Smooth muscle cell (in vitro differentiated cells): Measurements from ENCODE around the gene SLIT3. TPM values are rescaled to one million over a fixed set of nuclear protein-coding genes. Genes with fewer than 3 reads are reported as not detected.

Source experiments
- DNase-seq: peaks from one replicate; lab custom pipeline; 2025; ENCODE audit not compliant: unreplicated experiment; lab: John Stamatoyannopoulos, UW
- H2AFZ ChIP-seq: fragments of 200-600 bp; sonication (generic); 2 replicates; pipeline ENCODE4 v1.6.0; 2016; ENCODE audit warnings: antibody characterized with exemption, low read depth, mild to moderate bottlenecking
- H3F3A ChIP-seq: fragments of 200-600 bp; sonication (generic); 2 replicates; pipeline ENCODE4 v1.6.0; 2017; ENCODE audit warnings: antibody characterized with exemption, low read depth
- H3K27ac ChIP-seq: fragments of 200-600 bp; sonication (generic); 2 replicates; pipeline ENCODE4 v1.5.1; 2016; ENCODE audit warnings: low read depth, mild to moderate bottlenecking
- H3K27me3 ChIP-seq: fragments of 200-600 bp; sonication (generic); 2 replicates; pipeline ENCODE4 v1.6.1; 2016; ENCODE audit warnings: low read depth, mild to moderate bottlenecking
- H3K36me3 ChIP-seq: fragments of 200-600 bp; sonication (generic); 2 replicates; pipeline ENCODE4 v1.5.1; 2016; ENCODE audit warnings: low read depth
- H3K4me1 ChIP-seq: fragments of 200-600 bp; sonication (generic); 2 replicates; pipeline ENCODE4 v1.5.1; 2016; ENCODE audit warnings: low read depth
- H3K4me2 ChIP-seq: fragments of 200-600 bp; sonication (generic); 2 replicates; pipeline ENCODE4 v1.6.0; 2016; ENCODE audit warnings: mild to moderate bottlenecking
- H3K4me3 ChIP-seq: fragments of 200-600 bp; sonication (generic); 2 replicates; pipeline ENCODE4 v1.5.1; 2016; ENCODE audit warnings: mild to moderate bottlenecking
- H3K79me2 ChIP-seq: fragments of 200-600 bp; sonication (generic); 2 replicates; pipeline ENCODE4 v1.6.0; 2016; ENCODE audit warnings: low read depth, mild to moderate bottlenecking
- H3K9ac ChIP-seq: fragments of 200-600 bp; sonication (generic); 2 replicates; pipeline ENCODE4 v1.6.0; 2016; ENCODE audit warnings: low read depth
- H3K9me3 ChIP-seq: fragments of 200-600 bp; sonication (generic); replicated peaks from 2 replicates; pipeline ENCODE4 v1.5.1; 2016; ENCODE audit warnings: low read depth
- H4K20me1 ChIP-seq: fragments of 200-600 bp; sonication (generic); 2 replicates; pipeline ENCODE4 v1.6.0; 2016; ENCODE audit warnings: low read depth
- WGBS: methylation state at CpG from one replicate; pipeline ENCODE4 v1.1.7; 2016; ENCODE audit warnings: low lambda C conversion rate; 5-methylcytosine and 5-hydroxymethylcytosine counted together
- polyA plus RNA-seq: library from polyadenylated mRNA; unstranded; fragments of >200 nt; fragmentation: Nextera tagmentation; extraction: Ambion mirVana; gene quantifications from 2 replicates; pipeline ENCODE4 v1.2.1, GENCODE V29; 2016
- total RNA-seq: library from RNA; depleted of rRNA; stranded (reverse); fragments of >200 nt; gene quantifications from 2 replicates; pipeline ENCODE4 v1.2.3, GENCODE V29; 2014
- TF ChIP-seq, protein P1 (sequence below): fragments of 200-600 bp; sonication (generic); IDR thresholded peaks from 2 replicates; pipeline ENCODE4 v1.5.1; 2017; ENCODE audit warnings: borderline replicate concordance, mild to moderate bottlenecking, antibody characterized with exemption; ENCODE audit not compliant: insufficient read depth, poor library complexity, severe bottlenecking

SLIT3 gene
- total and polyA plus RNA-seq, 2 experiments from 2014 or later: 25.4 to 29.5 TPM

DNA sequence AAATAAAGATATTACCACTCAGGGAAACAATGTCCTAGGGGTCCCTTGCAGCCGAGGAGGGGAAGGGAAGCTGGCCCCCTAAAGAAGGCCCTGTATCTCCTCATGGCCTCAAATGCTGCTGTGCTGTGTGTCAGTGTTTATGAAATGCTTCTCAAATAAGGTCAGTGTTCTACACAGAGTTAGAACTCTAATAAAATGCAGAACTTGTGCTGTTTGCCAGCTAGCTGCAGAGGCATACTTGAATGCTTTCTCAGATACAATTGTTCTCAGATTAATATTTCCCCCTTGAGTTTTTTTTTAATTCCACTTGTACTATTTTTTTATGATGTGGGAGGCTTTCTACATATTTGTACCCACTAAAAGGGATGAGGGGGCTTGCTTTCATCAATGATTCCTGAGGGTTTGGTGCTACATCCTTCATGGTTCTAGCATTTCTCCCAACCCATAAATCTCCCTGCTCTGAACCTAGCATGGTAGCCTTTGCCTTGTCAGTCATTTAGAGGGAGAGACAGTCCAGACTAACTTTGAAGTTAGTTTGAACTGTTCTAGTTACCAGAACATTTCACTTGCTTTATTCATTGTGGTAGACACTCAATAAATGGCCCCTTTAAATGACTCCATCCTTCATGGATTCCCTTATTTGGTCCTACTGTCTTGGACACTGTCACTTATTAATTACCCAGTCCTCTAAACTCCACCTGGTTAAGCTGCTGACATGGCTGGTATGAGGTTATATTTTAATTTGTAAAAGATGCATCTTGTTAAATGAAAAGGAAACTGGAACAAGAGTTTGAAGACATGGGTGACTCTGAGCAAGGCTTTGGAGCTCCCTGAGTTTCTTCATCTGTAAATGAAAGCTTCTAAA, 12.6 kb downstream of the SLIT3 start:
- H3K9ac ChIP-seq: no peak overlapping the region
- TF ChIP-seq, protein P1, sequence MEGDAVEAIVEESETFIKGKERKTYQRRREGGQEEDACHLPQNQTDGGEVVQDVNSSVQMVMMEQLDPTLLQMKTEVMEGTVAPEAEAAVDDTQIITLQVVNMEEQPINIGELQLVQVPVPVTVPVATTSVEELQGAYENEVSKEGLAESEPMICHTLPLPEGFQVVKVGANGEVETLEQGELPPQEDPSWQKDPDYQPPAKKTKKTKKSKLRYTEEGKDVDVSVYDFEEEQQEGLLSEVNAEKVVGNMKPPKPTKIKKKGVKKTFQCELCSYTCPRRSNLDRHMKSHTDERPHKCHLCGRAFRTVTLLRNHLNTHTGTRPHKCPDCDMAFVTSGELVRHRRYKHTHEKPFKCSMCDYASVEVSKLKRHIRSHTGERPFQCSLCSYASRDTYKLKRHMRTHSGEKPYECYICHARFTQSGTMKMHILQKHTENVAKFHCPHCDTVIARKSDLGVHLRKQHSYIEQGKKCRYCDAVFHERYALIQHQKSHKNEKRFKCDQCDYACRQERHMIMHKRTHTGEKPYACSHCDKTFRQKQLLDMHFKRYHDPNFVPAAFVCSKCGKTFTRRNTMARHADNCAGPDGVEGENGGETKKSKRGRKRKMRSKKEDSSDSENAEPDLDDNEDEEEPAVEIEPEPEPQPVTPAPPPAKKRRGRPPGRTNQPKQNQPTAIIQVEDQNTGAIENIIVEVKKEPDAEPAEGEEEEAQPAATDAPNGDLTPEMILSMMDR: no peak
- 70% methylated on average over 1 of the region's 1 CpG for WGBS
- H3K27ac ChIP-seq: no peak overlapping the region
- H3K36me3 ChIP-seq: no peaks in the 10 kb centered on the region
- peaks cover 41% of the 10 kb centered on the region for H4K20me1 ChIP-seq
- H3K9me3 ChIP-seq: no peaks in the 10 kb centered on the region
- no peak overlapping the region for H2AFZ ChIP-seq
- no peak overlapping the region for H3K4me3 ChIP-seq
- no peaks in the 10 kb centered on the region for H3K4me1 ChIP-seq
- no peak for DNase-seq
- H3K79me2 ChIP-seq: peaks cover 10% of the 10 kb centered on the region
- no peaks in the 10 kb centered on the region for H3K27me3 ChIP-seq
- no peak overlapping the region for H3K4me2 ChIP-seq
- no peaks in the 10 kb centered on the region for H3F3A ChIP-seq

DNA sequence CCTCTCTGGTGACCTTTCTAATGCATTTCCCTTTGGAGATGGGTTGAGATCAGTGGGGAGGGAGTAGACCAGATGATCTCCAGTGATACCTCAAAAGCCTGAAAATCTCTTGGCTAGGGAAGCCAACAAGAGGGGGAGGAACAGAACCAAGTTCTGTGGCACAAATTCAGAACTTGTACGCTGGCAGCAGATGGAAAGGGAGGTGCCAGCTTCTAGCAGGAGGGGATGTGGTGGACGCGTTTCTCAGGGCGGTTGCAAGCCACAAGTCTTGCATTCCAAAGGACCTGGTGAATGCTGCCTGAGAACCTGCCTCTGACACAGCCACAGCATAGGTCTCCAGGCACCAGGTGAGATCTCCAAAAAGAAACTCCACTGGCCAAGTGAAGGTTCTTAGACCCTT, 13.4 kb downstream of the SLIT3 start:
- no peak overlapping the region for H3K4me2 ChIP-seq
- no peaks in the 10 kb centered on the region for H3K36me3 ChIP-seq
- H3K27ac ChIP-seq: no peak overlapping the region
- H3K9me3 ChIP-seq: no peaks in the 10 kb centered on the region
- DNase-seq: no peak
- no peak overlapping the region for H2AFZ ChIP-seq
- TF ChIP-seq, protein P1: no peak
- H3F3A ChIP-seq: no peaks in the 10 kb centered on the region
- no peaks in the 10 kb centered on the region for H3K27me3 ChIP-seq
- no peak overlapping the region for H3K4me3 ChIP-seq
- peaks cover 10% of the 10 kb centered on the region for H3K79me2 ChIP-seq
- no peak overlapping the region for H3K9ac ChIP-seq
- peaks cover 33% of the 10 kb centered on the region for H4K20me1 ChIP-seq
- H3K4me1 ChIP-seq: no peaks in the 10 kb centered on the region
- WGBS: 90% methylated on average over 4 of the region's 4 CpGs

DNA sequence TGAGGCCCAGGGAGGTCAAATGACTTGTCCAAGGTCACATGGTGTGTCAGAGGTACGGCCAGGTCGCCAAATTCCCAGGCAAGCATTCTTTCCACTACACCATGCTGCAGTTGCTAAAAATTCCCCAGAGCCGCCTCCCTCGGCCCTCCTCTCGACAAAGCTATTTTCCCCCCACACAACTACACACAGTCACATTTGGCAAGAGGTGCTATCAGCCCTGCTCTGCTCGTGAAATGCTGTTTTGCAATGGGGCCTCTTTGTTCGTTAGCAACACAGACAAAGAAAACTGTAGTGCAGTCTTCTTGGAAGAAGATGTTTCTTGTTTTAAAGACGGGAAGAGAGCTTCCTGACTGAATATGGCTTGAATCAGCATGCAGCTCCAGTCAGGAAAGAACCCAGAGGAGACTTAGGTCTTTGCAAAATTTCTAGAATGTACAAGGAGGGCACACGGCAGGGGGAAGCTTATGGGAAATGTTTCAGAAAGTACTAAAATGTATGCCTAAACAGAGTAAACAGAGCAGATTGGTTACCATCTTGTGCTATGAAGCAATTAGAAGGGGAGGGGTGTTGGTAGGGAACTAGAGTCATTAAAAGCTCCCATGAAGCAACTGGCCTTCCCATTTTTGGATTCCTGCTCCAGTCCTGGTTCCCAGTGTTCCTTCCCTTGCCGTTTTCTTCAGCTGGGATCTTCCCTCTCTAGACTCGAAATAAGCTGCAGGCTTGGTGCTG, 14.2 kb downstream of the SLIT3 start:
- Histone ChIP-seq H3F3A (no peaks in the 10 kb centered on the region), H3K4me3 (no peak overlapping the region), H3K27ac (no peak overlapping the region), H3K79me2 (peaks cover 10% of the 10 kb centered on the region), H2AFZ (no peak overlapping the region), H3K27me3 (no peaks in the 10 kb centered on the region), H4K20me1 (peaks cover 30% of the 10 kb centered on the region), H3K36me3 (no peaks in the 10 kb centered on the region), H3K4me1 (no peaks in the 10 kb centered on the region), H3K9me3 (no peaks in the 10 kb centered on the region), H3K4me2 (no peak overlapping the region), H3K9ac (no peak overlapping the region)
- no peak for DNase-seq
- WGBS: 78% methylated on average over 11 of the region's 11 CpGs
- TF ChIP-seq, protein P1: no peak
